Epithelial cell of esophagus (primary cell): Measurements from ENCODE around the gene CD9.

Experiments used
- DNase-seq: peaks from one replicate; pipeline ENCODE4 v3.0.0; 2010; ENCODE audit warnings: low read depth
- H3K4me3 ChIP-seq: 2 replicates; pipeline ENCODE4 v1.5.1; 2011; ENCODE audit warnings: mild to moderate bottlenecking, low read length, control low read depth
- CTCF ChIP-seq: IDR thresholded peaks from 2 replicates; pipeline ENCODE4 v1.5.1; 2011; ENCODE audit warnings: low read depth, mild to moderate bottlenecking, low read length, control low read depth, inconsistent platforms; ENCODE audit not compliant: insufficient read depth; ENCODE audit errors: missing control alignments

The CD9 gene

GRCh38 chr12:6278439-6279255, 78.4 kb downstream of the CD9 start:
- H3K4me3 ChIP-seq, result peak overlapping the region; percentile 23
- peak; percentile 27 for TF ChIP-seq CTCF
- DNase-seq, result peak; percentile 95

GRCh38 chr12:6279256-6279628, 79.0 kb downstream of the CD9 start:
- DNase-seq, result no peak
- no peak overlapping the region for H3K4me3 ChIP-seq
- no peak for TF ChIP-seq CTCF

GRCh38 chr12:6279631-6280030, 79.4 kb downstream of the CD9 start:
- no peak for TF ChIP-seq CTCF
- H3K4me3 ChIP-seq, result no peak overlapping the region
- no peak for DNase-seq

- TF ChIP-seq CTCF, result no peak
- DNase-seq, result peak; percentile 93
- no peak overlapping the region for H3K4me3 ChIP-seq
Observed at GRCh38 chr12:6280053-6280469, 79.9 kb downstream of the CD9 start.

GRCh38 chr12:6280672-6281071, 80.5 kb downstream of the CD9 start:
- no peak overlapping the region for H3K4me3 ChIP-seq
- no peak for TF ChIP-seq CTCF
- DNase-seq, result no peak

GRCh38 chr12:6281081-6281809, 81.0 kb downstream of the CD9 start:
- DNase-seq, result no peak
- TF ChIP-seq CTCF, result no peak
- H3K4me3 ChIP-seq, result no peak overlapping the region

GRCh38 chr12:6282453-6282840, 82.2 kb downstream of the CD9 start:
- no peak for DNase-seq
- no peak for TF ChIP-seq CTCF
- no peak overlapping the region for H3K4me3 ChIP-seq
